Endodermal cell (in vitro differentiated cells): Measurements from ENCODE around the gene GRAP2. TPM values are rescaled to one million over a fixed set of nuclear protein-coding genes. Genes with fewer than 3 reads are reported as not detected.

Experiments
- DNase-seq: peaks from one replicate; pipeline ENCODE4 v3.0.0-alpha.2; 2017
- H3K27ac ChIP-seq: 2 replicates; pipeline ENCODE4 v1.5.1; 2013; ENCODE audit warnings: mild to moderate bottlenecking, low read depth, low read length, moderate library complexity
- H3K27me3 ChIP-seq: 2 replicates; pipeline ENCODE4 v1.6.1; 2013; ENCODE audit warnings: mild to moderate bottlenecking, low read length, moderate library complexity; ENCODE audit not compliant: insufficient read depth, control insufficient read depth, poor library complexity, severe bottlenecking
- H3K36me3 ChIP-seq: 2 replicates; pipeline ENCODE4 v1.7.0; 2013; ENCODE audit warnings: mild to moderate bottlenecking, low read length, moderate library complexity; ENCODE audit not compliant: control insufficient read depth, insufficient read depth
- H3K4me1 ChIP-seq: one replicate; pipeline ENCODE4 v1.7.0; 2013; ENCODE audit warnings: low read length; ENCODE audit not compliant: control insufficient read depth, insufficient read depth
- H3K4me3 ChIP-seq: 2 replicates; pipeline ENCODE4 v1.5.1; 2013; ENCODE audit warnings: mild to moderate bottlenecking, low read length, moderate library complexity
- H3K9ac ChIP-seq: 2 replicates; pipeline ENCODE4 v1.6.1; 2013; ENCODE audit warnings: mild to moderate bottlenecking, low read length, moderate library complexity; ENCODE audit not compliant: poor library complexity, severe bottlenecking; ENCODE audit errors: extremely low read depth
- H3K9me3 ChIP-seq: 2 replicates; pipeline ENCODE4 v1.6.1; 2013; ENCODE audit warnings: mild to moderate bottlenecking, low read length, moderate library complexity; ENCODE audit not compliant: control insufficient read depth
- H3K27ac Mint-ChIP-seq: 2 replicates; pipeline ENCODE4 v1.8.0; 2020; ENCODE audit warnings: mixed read lengths
- H3K27me3 Mint-ChIP-seq: 2 replicates; pipeline ENCODE4 v1.8.0; 2021; ENCODE audit warnings: mild to moderate bottlenecking, mixed read lengths; ENCODE audit not compliant: insufficient read depth
- H3K36me3 Mint-ChIP-seq: 2 replicates; pipeline ENCODE4 v1.8.0; 2020; ENCODE audit warnings: low read depth, mixed read lengths
- H3K4me1 Mint-ChIP-seq: 2 replicates; pipeline ENCODE4 v1.8.0; 2020; ENCODE audit warnings: mixed read lengths
- H3K4me3 Mint-ChIP-seq: 2 replicates; pipeline ENCODE4 v1.8.0; 2020; ENCODE audit warnings: mild to moderate bottlenecking, moderate library complexity, mixed read lengths
- H3K9me3 Mint-ChIP-seq: 2 replicates; pipeline ENCODE4 v1.8.0; 2020; ENCODE audit warnings: mild to moderate bottlenecking, mixed read lengths
- CTCF ChIP-seq: fragments of 200-600 bp; sonication (generic); conservative IDR thresholded peaks from 2 replicates; pipeline ENCODE4 v1.5.0; 2021; ENCODE audit warnings: antibody characterized with exemption, mild to moderate bottlenecking
- WGBS, 2 experiments: methylation state at CpG; one replicate each; pipeline versions ENCODE4 v1.1.5 to v1.1.7; 2013; ENCODE audit warnings: missing lambda C conversion rate in 2 of 2, mixed read lengths in 1 of 2; ENCODE audit not compliant: insufficient coverage in 1 of 2, insufficient read length in 1 of 2; 5-methylcytosine and 5-hydroxymethylcytosine counted together
- total RNA-seq, 2 donors: library from RNA; stranded (reverse); fragmentation: NEBNext Ultra II Directional in 1 of 2; extraction: Animal tissue kit (Norgen Biotek cat#: 25700) in 1 of 2; gene quantifications; 2 replicates in 1 of 2; 3 replicates in 1 of 2; pipeline ENCODE4 v1.2.1, GENCODE V29; 2021

The GRAP2 gene
- total RNA-seq, 2 donors from 2014 or later: 0.11 to 0.92 TPM

- Histone ChIP-seq H3K4me1 (peaks cover 8% of the 10 kb centered on the region), H3K9ac (no peak overlapping the region), H3K9me3 (no peaks in the 10 kb centered on the region), H3K4me3 (no peak overlapping the region), H3K36me3 (no peaks in the 10 kb centered on the region), H3K27me3 (no peaks in the 10 kb centered on the region), H3K27ac (no peak overlapping the region)
- Mint-ChIP-seq H3K4me3 (no peak overlapping the region), H3K4me1 (peaks cover 41% of the 10 kb centered on the region), H3K27ac (no peak overlapping the region), H3K36me3 (no peaks in the 10 kb centered on the region), H3K27me3 (no peaks in the 10 kb centered on the region), H3K9me3 (no peaks in the 10 kb centered on the region)
- 79 to 82% methylated on average over 8 of the region's 8 CpGs for WGBS, 2 experiments
- DNase-seq: no peak
- no peak for TF ChIP-seq CTCF
These were observed 32.9 kb downstream of the GRAP2 start for GRCh38 chr22:39933741-39934140.

- Histone ChIP-seq H3K27me3 (no peaks in the 10 kb centered on the region), H3K9me3 (no peaks in the 10 kb centered on the region), H3K36me3 (no peaks in the 10 kb centered on the region), H3K9ac (no peak overlapping the region), H3K4me3 (no peak overlapping the region), H3K27ac (no peak overlapping the region), H3K4me1 (peaks cover 8% of the 10 kb centered on the region)
- no peak for TF ChIP-seq CTCF
- no peak overlapping the region for H3K27ac Mint-ChIP-seq
- H3K36me3 Mint-ChIP-seq: no peaks in the 10 kb centered on the region
- WGBS, 2 experiments: 83 to 90% methylated on average over 2 to 4 of the region's 4 CpGs
- H3K9me3 Mint-ChIP-seq: no peaks in the 10 kb centered on the region
- H3K4me3 Mint-ChIP-seq: no peak overlapping the region
- no peak for DNase-seq
- H3K4me1 Mint-ChIP-seq: peaks cover 42% of the 10 kb centered on the region
- no peaks in the 10 kb centered on the region for H3K27me3 Mint-ChIP-seq
These were observed 34.2 kb downstream of the GRAP2 start for GRCh38 chr22:39935116-39935515.

- H3K27ac Mint-ChIP-seq: no peak overlapping the region
- H3K4me1 ChIP-seq: peaks cover 8% of the 10 kb centered on the region
- H3K36me3 ChIP-seq: no peaks in the 10 kb centered on the region
- 87 to 91% methylated on average over 6 of the region's 6 CpGs for WGBS, 2 experiments
- no peak overlapping the region for H3K9ac ChIP-seq
- H3K27ac ChIP-seq: no peak overlapping the region
- DNase-seq: no peak
- H3K4me3 Mint-ChIP-seq: no peak overlapping the region
- TF ChIP-seq CTCF: no peak
- no peaks in the 10 kb centered on the region for H3K36me3 Mint-ChIP-seq
- H3K4me1 Mint-ChIP-seq: peaks cover 45% of the 10 kb centered on the region
- no peaks in the 10 kb centered on the region for H3K9me3 Mint-ChIP-seq
- no peak overlapping the region for H3K4me3 ChIP-seq
- no peaks in the 10 kb centered on the region for H3K27me3 Mint-ChIP-seq
- no peaks in the 10 kb centered on the region for H3K27me3 ChIP-seq
- no peaks in the 10 kb centered on the region for H3K9me3 ChIP-seq
These were observed 34.7 kb downstream of the GRAP2 start for GRCh38 chr22:39935612-39936011.
